Activated B cell treated with CpG ODN at 0.5 μM for 24 hours (primary cell): ENCODE results near the gene WEE1. TPM values are rescaled to one million over a fixed set of nuclear protein-coding genes. Genes with fewer than 3 reads are reported as not detected.

Experiments used
- ATAC-seq: fragments of 200-7000 bp; cut with Tn5 transposase; one replicate; pipeline ENCODE4 v1.10.0; 2021; ENCODE audit warnings: low read depth, mild to moderate bottlenecking, moderate library complexity
- CTCF ChIA-PET: fragments of 350-600 bp; sonication (Branson Sonifier 250); formaldehyde crosslinking; loops from one replicate; lab custom pipeline; 2021; ENCODE audit warnings: antibody characterized with exemption; lab: Charles Lee
- POLR2A ChIA-PET: fragments of 350-600 bp; sonication (Branson Sonifier 250); formaldehyde crosslinking; loops from one replicate; lab custom pipeline; 2021; ENCODE audit warnings: antibody characterized with exemption; lab: Charles Lee
- DNase-seq: peaks from one replicate; pipeline ENCODE4 v3.0.0; 2022
- H3K27ac Mint-ChIP-seq: one replicate; pipeline ENCODE4 v1.8.0; 2020; ENCODE audit warnings: mixed read lengths
- H3K27me3 Mint-ChIP-seq: one replicate; pipeline ENCODE4 v1.8.0; 2021; ENCODE audit warnings: mixed read lengths
- H3K36me3 Mint-ChIP-seq: one replicate; pipeline ENCODE4 v1.8.0; 2021; ENCODE audit warnings: low read depth, mixed read lengths
- H3K4me1 Mint-ChIP-seq: one replicate; pipeline ENCODE4 v1.8.0; 2021; ENCODE audit warnings: mixed read lengths
- H3K4me3 Mint-ChIP-seq: one replicate; pipeline ENCODE4 v1.8.0; 2020; ENCODE audit warnings: mild to moderate bottlenecking, mixed read lengths
- H3K9me3 Mint-ChIP-seq: one replicate; pipeline ENCODE4 v1.8.0; 2020; ENCODE audit warnings: mixed read lengths
- intact Hi-C: fragments of 100-400 bp; cut with micrococcal nuclease; formaldehyde crosslinking; loops from one replicate; pipeline ENCODE4 v1.15.1; 2024
- total RNA-seq: library from RNA; stranded (reverse); gene quantifications from 2 replicates; pipeline ENCODE4 v1.2.3, GENCODE V29; 2022
- TF ChIP-seq, protein P1 (sequence below): fragments of 200-600 bp; IDR thresholded peaks from one replicate; pipeline ENCODE4 v1.8.0; 2022; ENCODE audit warnings: antibody characterized with exemption, mild to moderate bottlenecking

Gene WEE1
- total RNA-seq, 1 donor from 2014 or later, result 33.7 TPM

DNA sequence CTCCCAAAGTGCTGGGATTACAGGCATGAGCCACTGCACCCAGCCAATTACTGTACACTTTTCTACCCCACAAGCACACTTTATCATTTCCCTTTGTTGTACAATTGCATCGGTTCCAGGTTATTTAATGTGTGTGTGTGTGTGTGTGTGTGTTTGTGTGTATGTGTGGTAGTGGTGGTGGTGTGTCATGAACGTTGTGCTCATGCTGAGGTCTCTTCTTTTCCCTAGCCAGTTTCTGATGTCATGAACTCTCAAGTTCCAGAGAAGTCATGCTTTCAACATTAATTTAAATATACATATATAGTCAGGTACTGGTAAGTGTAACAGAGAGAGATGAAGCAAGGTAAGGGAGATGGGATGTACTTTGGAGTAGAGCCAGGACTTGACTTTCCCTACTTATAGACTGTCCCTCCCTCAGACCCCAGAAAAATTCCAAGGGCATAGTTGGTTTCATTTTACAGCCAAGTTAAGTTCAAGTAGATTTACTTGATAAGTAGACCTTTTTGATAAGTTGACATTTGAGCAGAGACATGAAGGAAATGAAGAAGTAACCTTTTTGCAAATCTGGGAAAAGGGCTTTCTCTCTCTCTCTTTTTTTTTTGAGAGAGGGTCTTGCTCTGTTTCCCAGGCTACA, 42.7 kb downstream of the WEE1 start:
- no peaks in the 10 kb centered on the region for H3K9me3 Mint-ChIP-seq
- POLR2A ChIA-PET, result interaction anchor here (0.5 to 4.6 kb wide), 17 partner anchors 10 to 156 kb away, joined by 3 to 90 read pairs (median 5); partner anchors contain the start of genes SWAP70 and ZNF143

DNA sequence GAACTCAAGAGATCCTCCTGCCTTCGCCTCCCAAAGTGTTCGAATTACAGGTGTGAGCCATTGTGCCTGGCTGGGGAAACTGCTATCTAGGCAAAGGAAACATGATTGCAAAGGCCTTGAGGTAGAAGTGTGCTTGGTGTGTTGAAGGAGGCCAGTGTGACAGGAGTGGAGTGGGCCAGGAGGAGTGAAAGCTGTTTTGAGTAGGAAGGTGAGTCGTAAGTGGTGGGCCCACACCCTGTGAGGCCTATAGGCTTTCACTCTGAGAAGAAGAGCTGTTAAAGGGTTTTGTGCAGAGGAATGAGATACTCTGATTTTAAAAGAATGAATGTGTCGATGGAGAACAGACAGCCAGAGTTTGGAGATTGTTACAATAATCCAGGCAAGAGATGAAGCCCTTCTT, 43.4 kb downstream of the WEE1 start:
- no peak for ATAC-seq
- ChIA-PET POLR2A (interaction anchor here (0.5 to 4.6 kb wide), 14 partner anchors 10 to 137 kb away, joined by 3 to 53 read pairs (median 4); partner anchors contain the start of genes SWAP70 and WEE1), CTCF (interaction anchor here (1.0 kb wide), 1 partner anchor 132 kb away, joined by 4 read pairs; no protein-coding TSS in a partner anchor)
- H3K36me3 Mint-ChIP-seq, result peaks cover 2% of the 10 kb centered on the region
- H3K9me3 Mint-ChIP-seq, result no peaks in the 10 kb centered on the region
- peaks cover 86% of the 10 kb centered on the region for H3K4me1 Mint-ChIP-seq
- H3K27me3 Mint-ChIP-seq, result no peaks in the 10 kb centered on the region
- TF ChIP-seq, protein P1, sequence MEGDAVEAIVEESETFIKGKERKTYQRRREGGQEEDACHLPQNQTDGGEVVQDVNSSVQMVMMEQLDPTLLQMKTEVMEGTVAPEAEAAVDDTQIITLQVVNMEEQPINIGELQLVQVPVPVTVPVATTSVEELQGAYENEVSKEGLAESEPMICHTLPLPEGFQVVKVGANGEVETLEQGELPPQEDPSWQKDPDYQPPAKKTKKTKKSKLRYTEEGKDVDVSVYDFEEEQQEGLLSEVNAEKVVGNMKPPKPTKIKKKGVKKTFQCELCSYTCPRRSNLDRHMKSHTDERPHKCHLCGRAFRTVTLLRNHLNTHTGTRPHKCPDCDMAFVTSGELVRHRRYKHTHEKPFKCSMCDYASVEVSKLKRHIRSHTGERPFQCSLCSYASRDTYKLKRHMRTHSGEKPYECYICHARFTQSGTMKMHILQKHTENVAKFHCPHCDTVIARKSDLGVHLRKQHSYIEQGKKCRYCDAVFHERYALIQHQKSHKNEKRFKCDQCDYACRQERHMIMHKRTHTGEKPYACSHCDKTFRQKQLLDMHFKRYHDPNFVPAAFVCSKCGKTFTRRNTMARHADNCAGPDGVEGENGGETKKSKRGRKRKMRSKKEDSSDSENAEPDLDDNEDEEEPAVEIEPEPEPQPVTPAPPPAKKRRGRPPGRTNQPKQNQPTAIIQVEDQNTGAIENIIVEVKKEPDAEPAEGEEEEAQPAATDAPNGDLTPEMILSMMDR, result no peak
- H3K27ac Mint-ChIP-seq, result peak overlapping the region; percentile 100
- no peak for DNase-seq
- no peak overlapping the region for H3K4me3 Mint-ChIP-seq
- intact Hi-C loops, result no loop called here

More for the DNA sequence above, 42.7 kb downstream of the WEE1 start:
- CTCF ChIA-PET, result interaction anchor here (1.0 kb wide), 1 partner anchor 132 kb away, joined by 4 read pairs; no protein-coding TSS in a partner anchor
- peak overlapping the region; percentile 100 for H3K27ac Mint-ChIP-seq
- peaks cover 87% of the 10 kb centered on the region for H3K4me1 Mint-ChIP-seq
- H3K36me3 Mint-ChIP-seq, result peaks cover 2% of the 10 kb centered on the region
- DNase-seq (no peak), ATAC-seq (no peak)
- no peaks in the 10 kb centered on the region for H3K27me3 Mint-ChIP-seq
- peak overlapping the region; percentile 92 for H3K4me3 Mint-ChIP-seq
- TF ChIP-seq, protein P1, result no peak
- intact Hi-C loops, result no loop called here

DNA sequence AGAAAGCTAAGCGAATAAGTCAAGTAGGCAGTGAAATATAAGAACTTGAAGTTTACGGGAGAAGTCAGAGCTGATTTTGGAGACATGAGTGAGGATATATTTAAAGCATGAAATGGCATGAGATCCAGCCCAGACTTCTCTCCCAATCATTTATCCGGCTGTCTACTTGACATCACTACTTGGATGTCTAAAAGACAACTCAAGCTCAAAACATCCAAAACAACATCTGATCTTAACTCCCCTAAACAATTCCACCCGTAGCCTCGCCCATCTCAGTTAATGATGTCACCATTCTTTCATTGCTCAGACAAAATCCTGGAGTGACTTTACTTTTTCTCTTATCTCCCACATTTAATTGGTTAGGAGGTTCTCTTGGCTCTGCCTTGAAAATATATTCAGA, 44.5 kb downstream of the WEE1 start:
- H3K4me1 Mint-ChIP-seq, result peaks cover 80% of the 10 kb centered on the region
- DNase-seq, result no peak
- no peaks in the 10 kb centered on the region for H3K9me3 Mint-ChIP-seq

DNA sequence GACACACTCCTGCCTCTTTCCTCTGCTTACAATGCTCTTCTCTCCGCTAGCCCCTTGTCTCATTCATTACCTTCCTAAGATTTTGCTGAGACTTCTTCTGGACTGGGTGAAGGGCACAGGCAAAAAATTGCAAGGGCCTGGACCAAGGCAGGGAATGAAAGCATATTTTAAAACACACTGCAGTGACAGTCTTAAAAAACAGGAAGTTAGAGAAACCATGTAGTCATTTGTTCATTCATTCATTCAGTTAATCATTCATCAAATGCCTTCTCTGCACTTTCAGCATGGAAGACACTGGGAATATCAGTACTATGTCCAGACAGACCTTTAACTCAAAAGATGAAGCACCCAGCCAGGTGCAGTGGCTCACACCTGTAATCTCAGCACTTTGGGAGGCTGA, 45.5 kb downstream of the WEE1 start:
- POLR2A ChIA-PET, result interaction anchor here (0.7 to 4.6 kb wide), 18 partner anchors 11 to 159 kb away, joined by 3 to 53 read pairs (median 7); partner anchors contain the start of genes SWAP70 and ZNF143
- peaks cover 72% of the 10 kb centered on the region for H3K4me1 Mint-ChIP-seq
- H3K4me3 Mint-ChIP-seq, result peak overlapping the region; percentile 52

More for the DNA sequence above, 44.5 kb downstream of the WEE1 start:
- peak overlapping the region; percentile 100 for H3K27ac Mint-ChIP-seq
- H3K27me3 Mint-ChIP-seq, result no peaks in the 10 kb centered on the region
- peaks cover 2% of the 10 kb centered on the region for H3K36me3 Mint-ChIP-seq
- ATAC-seq, result no peak
- CTCF ChIA-PET, result interaction anchor here (1.0 to 1.8 kb wide), 2 partner anchors 127 to 131 kb away, joined by 3 to 9 read pairs; no protein-coding TSS in a partner anchor
- peak overlapping the region; percentile 2 for H3K4me3 Mint-ChIP-seq
- intact Hi-C loops, result no loop called here
- POLR2A ChIA-PET, result interaction anchor here (0.6 to 4.6 kb wide), 8 partner anchors 9 to 690 kb away, joined by 3 to 53 read pairs (median 4); partner anchors contain the start of gene SWAP70
- TF ChIP-seq, protein P1, result no peak

More for the DNA sequence above, 45.5 kb downstream of the WEE1 start:
- no peaks in the 10 kb centered on the region for H3K27me3 Mint-ChIP-seq
- TF ChIP-seq, protein P1, result no peak
- peak overlapping the region; percentile 88 for H3K27ac Mint-ChIP-seq
- no peak for ATAC-seq
- CTCF ChIA-PET, result interaction anchor here (0.7 to 1.8 kb wide), 2 partner anchors 95 to 130 kb away, joined by 3 to 9 read pairs; no protein-coding TSS in a partner anchor
- H3K9me3 Mint-ChIP-seq, result no peaks in the 10 kb centered on the region
- intact Hi-C loops, result loop anchor here (1.0 kb wide), 2 partner anchors 9 to 43 kb away; no protein-coding TSS in a partner anchor
- DNase-seq, result no peak
- peaks cover 2% of the 10 kb centered on the region for H3K36me3 Mint-ChIP-seq
